Measurements from ENCODE around the gene TBC1D24.
"Not testable (repeated sequence)": the region's sequence is repeated elsewhere in the genome, so short reads cannot be mapped to it uniquely, and the experiment has no call there.

Gene TBC1D24

DNA sequence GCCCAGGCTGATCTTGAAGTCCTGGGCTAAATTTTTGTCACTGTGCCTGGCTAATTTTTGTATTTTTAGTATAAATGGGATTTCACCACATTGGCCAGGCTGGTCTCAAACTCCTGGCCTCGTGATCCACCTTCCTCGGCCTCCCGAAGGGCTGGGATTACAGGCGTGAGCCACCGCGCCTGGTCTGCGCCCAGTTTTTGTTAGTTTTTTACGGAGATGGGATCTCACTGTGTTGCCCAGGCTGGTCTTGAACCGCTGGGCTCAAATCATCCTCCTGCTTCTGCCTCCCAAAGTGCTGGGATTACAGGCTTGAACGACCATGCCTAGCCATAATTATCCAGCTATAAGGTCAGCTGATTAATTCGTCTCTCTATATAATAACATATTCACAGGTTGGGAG, 59.0 kb downstream of the TBC1D24 start:
- DNase-seq = no peak

DNA sequence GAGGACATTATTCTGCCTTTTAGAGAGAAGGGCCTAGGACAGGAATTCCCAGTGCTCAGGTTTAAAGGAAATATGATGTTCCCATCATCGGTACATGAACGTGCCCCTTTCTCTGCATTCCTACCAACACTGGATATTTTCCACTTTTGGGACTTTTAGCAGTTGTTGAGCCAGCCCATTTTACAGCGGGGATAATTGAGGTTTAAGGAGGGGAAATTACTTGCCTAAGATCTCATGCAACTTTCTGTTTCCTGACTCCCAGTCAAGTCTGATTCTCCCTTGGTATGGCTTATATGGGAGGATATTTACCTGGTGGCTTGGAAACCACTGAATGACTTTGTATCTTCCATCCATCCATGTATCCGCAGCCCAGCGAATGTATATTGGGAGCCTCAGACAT, 59.4 kb downstream of the TBC1D24 start:
- not testable (repeated sequence) for DNase-seq

DNA sequence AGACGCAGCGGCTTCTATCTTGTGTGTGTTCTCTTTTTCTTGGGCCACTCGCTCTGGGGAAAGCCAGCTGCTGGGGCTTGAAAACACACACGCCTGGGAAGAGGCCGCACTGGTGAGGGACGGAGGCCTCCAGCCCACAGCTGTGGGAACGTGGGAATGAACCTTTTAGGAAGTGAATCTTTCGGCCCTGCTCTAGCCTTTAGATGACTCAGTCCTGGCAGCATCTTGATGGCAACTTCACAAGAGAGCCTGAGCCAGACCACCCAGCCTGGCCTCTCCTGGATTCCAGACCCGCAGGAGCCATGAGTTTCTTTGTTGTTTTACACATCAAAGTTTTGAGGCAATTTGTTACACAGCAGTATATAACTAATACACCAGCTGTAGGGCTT, 60.7 kb downstream of the TBC1D24 start:
- no peak for DNase-seq

DNA sequence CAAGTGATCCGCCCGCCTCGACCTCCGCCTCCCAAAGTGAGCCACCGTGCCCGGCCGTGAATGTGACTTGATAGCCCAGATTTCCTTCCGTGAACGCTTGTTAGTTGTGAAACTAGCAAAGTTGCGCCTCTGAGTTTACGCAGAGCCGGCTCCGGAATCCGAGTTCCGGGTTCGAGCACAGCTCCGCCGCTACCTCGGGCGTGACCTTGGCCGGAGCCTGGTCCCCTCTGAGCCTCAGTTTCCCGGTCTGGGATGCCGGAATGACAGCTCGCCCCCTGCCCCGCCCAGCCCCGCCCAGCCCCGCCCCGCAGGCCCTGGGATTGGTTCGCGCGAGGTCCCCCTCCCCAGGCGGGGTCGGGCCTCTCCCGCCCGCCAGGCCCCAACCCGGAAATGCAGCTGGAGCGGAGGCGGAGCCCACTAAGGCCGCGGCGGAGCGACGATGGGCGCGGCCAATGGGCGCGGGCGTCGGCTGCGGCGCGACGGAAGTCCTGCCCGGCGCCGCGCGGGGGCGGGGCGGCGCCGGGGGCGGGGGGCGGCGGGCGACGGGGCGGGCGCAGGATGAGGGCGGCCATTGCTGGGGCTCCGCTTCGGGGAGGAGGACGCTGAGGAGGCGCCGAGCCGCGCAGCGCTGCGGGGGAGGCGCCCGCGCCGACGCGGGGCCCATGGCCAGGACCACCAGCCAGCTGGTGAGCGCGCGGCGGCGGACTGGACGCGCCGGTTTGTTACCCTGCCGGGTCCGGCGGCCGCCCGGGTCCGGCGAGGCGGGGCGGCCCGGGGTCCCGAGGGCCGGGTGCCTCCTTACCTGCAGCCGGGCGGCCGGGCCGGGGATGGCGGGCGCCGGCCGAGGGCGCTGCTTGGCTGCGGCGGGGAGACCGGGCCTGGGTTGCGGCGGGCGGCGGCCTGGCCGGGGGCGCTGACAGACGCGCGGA, 62.8 kb downstream of the TBC1D24 start, which contains the start of gene PDPK1:
PDPK1 (plus strand) TSS at position 571 of the 929 bp plus-strand sequence; CDS start at position 663, 92 bp downstream.
- DNase-seq = peak; percentile 93

DNA sequence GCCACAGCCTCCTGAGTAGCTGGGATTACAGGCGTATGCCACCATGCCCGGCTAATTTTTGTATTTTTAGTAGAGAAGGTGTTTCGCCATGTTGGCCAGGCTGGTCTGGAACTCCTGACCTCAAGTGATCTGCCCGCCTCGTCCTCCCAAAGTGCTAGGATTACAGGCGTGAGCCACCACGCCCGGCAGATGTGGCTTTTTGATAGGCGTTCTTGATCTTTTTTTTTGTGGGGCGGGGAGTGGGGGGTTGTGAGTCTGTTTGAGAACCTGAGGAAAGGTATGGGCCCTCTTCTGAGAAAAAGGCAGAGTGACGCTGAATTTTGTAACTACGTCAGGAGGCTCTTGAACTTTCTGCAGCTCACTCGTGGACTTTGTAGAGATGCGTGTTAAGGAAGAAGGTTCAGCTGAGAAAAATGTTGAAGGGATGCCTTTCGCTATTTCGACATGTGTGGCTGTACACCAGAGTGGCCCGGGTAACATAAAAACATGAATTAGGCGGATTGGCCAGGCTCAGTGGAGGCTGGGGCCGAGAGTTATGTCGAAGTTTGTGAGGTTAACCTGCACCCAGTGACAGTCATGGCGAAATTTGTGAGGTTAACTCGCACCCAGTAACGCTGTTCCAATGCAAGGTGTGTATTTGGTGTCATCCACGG, 64.4 kb downstream of the TBC1D24 start:
- DNase-seq = not testable (repeated sequence)

DNA sequence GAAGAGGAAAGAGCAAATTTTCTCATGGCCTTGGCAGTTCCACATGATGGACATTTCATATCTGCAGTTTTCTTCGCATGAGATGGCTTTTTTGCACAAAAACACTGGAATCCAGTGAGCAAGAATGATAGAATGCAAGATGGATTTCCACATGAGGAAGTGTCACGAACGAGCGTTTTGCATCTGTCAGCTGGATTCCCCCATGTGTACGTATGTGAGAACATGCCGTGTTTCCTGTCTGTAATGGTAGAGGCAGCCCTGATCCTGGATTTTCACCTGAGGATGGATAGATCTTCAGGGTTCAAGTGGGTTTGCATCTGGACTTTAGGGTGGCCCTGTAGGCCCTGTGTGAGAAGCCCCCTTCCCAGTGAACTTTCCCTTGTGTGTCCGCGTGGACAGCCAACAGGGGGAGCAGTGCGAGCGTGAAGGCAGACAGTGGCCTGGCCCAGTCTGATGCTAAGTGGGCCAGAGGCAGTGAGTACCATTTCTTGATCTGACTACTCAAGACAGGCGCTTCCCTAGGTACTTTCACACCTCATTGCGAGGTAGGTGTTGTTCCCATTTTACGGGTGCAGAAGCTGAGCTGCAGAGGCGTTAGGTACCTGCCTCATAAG, 65.0 kb downstream of the TBC1D24 start:
- DNase-seq = peak; percentile 51

DNA sequence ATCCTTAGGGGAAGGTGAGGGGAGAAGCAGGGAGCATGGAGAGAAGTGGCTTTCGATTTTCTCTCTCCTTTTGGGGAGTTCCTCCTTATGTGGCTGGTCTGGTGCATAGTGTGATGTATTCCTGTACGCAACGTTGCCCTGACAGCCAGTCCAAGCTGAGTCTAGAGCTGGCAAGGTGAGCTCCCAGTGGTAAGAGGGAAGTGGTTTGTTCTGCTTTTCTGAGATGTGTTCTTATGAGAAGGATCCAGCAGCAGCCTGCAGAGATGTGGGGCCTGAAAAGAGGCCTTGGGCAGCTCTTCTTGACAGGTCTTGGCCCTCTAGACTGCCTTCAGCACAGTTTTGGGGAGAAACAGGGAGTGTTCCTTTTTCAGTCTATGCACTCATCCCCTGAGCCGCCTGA, 66.0 kb downstream of the TBC1D24 start:
- not testable (repeated sequence) for DNase-seq

DNA sequence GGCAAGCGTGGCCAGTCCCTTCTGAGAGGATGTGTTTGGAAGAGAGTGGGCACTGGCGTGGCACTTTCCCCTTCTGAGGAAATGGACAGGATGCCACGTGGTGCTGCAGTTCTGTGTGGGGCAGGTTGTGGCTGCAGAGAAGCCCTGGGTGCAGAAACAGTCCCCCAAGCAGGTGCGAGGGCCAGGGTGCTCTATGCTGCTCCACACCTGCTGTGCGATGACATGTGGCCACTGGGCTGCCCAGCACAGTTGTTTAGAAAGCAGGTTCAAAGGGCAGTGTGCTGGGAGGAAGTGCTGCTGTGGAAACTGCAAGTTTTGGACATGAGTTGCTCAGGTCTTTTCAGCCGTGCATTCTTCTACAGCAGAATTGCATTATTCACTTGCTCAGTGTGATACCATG, 66.5 kb downstream of the TBC1D24 start:
- not testable (repeated sequence) for DNase-seq

DNA sequence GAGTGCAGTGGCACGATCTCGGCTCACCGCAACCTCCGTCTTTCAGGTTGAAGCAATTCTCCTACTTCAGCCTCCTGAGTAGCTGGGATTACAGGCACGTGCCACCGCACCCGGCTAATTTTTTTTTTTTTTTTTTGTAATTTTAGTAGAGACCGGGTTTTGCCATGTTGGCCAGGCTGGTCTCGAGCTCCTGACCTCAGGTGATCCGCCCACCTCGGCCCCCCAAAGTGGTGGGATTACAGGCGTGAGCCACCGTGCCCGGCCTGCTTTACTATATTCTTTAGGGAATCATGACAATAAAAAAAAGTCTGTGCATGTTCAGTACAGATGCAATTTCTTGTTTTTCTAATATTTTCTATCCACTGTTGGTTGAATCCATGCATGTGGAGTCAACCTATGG, 68.8 kb downstream of the TBC1D24 start:
- not testable (repeated sequence) for DNase-seq

DNA sequence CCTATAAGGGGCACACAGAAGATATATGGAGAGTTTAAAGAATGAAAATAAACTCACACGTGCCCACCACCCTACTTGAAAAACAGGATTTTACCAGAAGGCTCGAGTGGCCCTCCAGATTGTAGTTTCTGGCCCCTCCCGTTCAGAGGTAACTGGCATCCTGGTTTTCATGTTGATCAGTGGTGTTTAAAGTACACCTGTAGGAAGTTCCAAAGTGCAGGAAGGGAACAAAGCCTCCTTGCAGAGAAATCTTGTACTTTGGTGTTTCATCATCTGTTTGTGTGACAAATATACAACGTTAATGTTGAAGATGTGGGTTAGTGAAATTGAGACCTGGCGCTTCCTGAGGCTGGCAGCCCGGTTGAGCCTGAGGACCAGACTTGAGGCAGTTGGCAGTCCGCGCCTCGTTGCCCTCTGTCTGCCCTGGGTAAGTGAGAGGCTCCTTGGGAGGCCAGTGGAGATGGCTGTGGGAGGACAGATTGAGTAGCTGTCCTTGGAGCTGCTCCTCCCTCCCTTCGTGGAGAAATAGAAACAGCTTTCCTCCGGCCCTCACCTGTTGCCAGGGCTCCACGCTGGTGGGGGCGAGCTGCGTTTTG, 75.5 kb downstream of the TBC1D24 start:
- DNase-seq = not testable (repeated sequence)

DNA sequence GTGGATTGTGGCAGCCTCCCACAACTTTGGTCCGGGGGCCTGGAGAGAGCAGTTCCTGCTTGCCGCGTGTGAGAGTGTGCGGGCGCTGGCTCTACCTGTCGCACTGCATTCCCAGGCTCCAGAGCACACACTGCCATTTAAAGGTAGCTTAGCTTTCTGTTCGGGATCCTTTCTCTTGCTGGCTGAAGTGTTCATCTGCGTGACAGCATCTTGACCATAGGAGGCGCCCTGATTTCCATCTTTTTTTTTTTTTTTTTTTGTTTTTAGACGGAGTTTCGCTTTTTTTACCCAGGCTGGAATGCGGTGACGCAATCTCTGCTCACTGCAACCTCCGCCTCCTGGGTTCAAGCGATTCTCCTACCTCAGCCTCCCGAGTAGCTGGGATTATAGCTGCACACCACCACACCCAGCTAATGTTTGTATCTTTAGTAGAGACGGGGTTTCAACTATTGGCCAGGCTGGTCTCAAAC, 76.5 kb downstream of the TBC1D24 start:
- DNase-seq = not testable (repeated sequence)

DNA sequence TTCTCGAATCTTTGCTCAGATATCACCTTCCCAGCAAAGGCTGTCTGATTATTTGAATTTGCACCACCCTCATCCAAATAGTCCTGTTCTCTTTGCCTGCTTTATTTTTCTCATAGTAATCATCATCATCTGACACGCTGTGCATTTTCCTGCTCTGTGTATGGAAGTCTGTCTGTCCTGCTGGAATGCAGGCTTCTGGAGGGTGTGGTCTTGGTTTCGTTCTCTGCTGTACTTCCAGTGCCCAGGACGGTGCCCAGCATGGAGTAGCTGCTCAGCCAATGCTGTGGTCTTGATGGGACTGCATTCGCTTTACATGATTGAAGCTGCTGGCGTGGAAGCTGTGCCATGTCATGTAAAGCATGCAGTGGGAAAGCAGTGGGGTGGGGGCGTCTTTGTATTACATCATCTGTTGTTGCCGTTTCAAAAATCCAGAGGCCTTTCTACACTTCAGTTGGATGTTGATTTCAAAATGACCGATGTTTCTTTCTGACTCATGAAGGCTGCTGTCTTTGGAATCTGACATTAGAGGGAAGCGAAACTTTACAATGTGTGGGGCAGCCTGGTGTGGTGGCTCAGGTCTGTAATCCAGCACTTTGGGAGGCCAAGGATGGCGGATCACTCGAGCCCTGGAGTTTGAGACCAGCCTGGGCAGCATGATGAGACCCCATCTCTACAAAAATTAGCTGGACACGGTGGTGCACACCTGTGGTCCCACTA, 79.9 kb downstream of the TBC1D24 start:
- DNase-seq = not testable (repeated sequence)

All from stimulated activated CD4-positive, alpha-beta T cell treated with anti-CD3 and anti-CD28 coated beads, Interleukin-4, amount 100 ng/mL, for 24 hours (primary cell).